IMR-90 (cell line): Measurements from ENCODE around the gene TRAF6. TPM values are rescaled to one million over a fixed set of nuclear protein-coding genes. Genes with fewer than 3 reads are reported as not detected.

Experiments used
- ATAC-seq: fragments of 200-7000 bp; cut with Tn5 transposase; 2 replicates; pipeline ENCODE4 v1.9.1; 2020; ENCODE audit warnings: low read depth, mild to moderate bottlenecking, moderate library complexity
- BruUV-seq: library from RNA; stranded (reverse); fragments of 400-500 nt; replicated peaks from 2 replicates; lab custom pipeline; 2021; lab: Mats Ljungman, UMichigan
- CTCF ChIA-PET: fragments of 300-600 bp; formaldehyde crosslinking; extraction: SDS; loops from one replicate; lab custom pipeline; 2021; ENCODE audit warnings: antibody characterized with exemption; lab: Yijun Ruan, JAX
- POLR2A ChIA-PET: fragments of 300-600 bp; sonication (Branson Sonifier 250); formaldehyde crosslinking; loops from one replicate; lab custom pipeline; 2022; ENCODE audit warnings: antibody characterized with exemption; ENCODE audit not compliant: unreplicated experiment; lab: Charles Lee
- DNase-seq: peaks from one replicate; pipeline ENCODE4 v3.0.0; 2013
- H2AFZ ChIP-seq: replicated peaks from 2 replicates; pipeline ENCODE3; 2013; ENCODE audit warnings: low read length, mild to moderate bottlenecking; ENCODE audit not compliant: poor library complexity
- H2AK5ac ChIP-seq: 2 replicates; pipeline ENCODE4 v1.6.1; 2013; ENCODE audit warnings: low read depth, low read length, inconsistent platforms
- H2AK9ac ChIP-seq: replicated peaks from 2 replicates; pipeline ENCODE3; 2013; ENCODE audit warnings: mild to moderate bottlenecking, low read depth, low read length, moderate library complexity; ENCODE audit not compliant: poor library complexity
- H2BK120ac ChIP-seq: 2 replicates; pipeline ENCODE4 v1.6.1; 2013; ENCODE audit warnings: low read depth, low read length, inconsistent platforms
- H2BK15ac ChIP-seq: 3 replicates; pipeline ENCODE4 v1.6.1; 2013; ENCODE audit warnings: low read depth, low read length, inconsistent platforms
- H2BK20ac ChIP-seq: 2 replicates; pipeline ENCODE4 v1.6.1; 2013; ENCODE audit warnings: low read depth, mild to moderate bottlenecking, inconsistent platforms, low read length, moderate library complexity
- H2BK5ac ChIP-seq: 2 replicates; pipeline ENCODE4 v1.6.1; 2013; ENCODE audit warnings: mild to moderate bottlenecking, low read depth, low read length, inconsistent platforms; ENCODE audit not compliant: poor library complexity, severe bottlenecking
- H3K14ac ChIP-seq: replicated peaks from 2 replicates; pipeline ENCODE4 v1.6.1; 2013; ENCODE audit warnings: low read depth, low read length, inconsistent platforms
- H3K18ac ChIP-seq: 2 replicates; pipeline ENCODE4 v1.6.1; 2013; ENCODE audit warnings: low read depth, low read length, control low read depth
- H3K23ac ChIP-seq: 2 replicates; pipeline ENCODE4 v1.6.1; 2013; ENCODE audit warnings: low read depth, low read length, inconsistent platforms
- H3K27ac ChIP-seq: 2 replicates; pipeline ENCODE4 v1.5.1; 2013; ENCODE audit warnings: mild to moderate bottlenecking, control low read depth, low read length; ENCODE audit not compliant: insufficient read depth
- H3K27me3 ChIP-seq: 2 replicates; pipeline ENCODE4 v1.6.1; 2013; ENCODE audit warnings: low read length; ENCODE audit not compliant: control insufficient read depth, insufficient read depth
- H3K36me3 ChIP-seq: 2 replicates; pipeline ENCODE4 v1.6.1; 2013; ENCODE audit warnings: low read length, mixed read lengths; ENCODE audit not compliant: control insufficient read depth, insufficient read depth
- H3K4ac ChIP-seq: 2 replicates; pipeline ENCODE4 v1.6.1; 2013; ENCODE audit warnings: low read depth, low read length, inconsistent platforms
- H3K4me1 ChIP-seq: 2 replicates; pipeline ENCODE4 v1.6.1; 2013; ENCODE audit warnings: low read length, mixed read lengths; ENCODE audit not compliant: control insufficient read depth, insufficient read depth
- H3K4me2 ChIP-seq: 2 replicates; pipeline ENCODE4 v1.6.1; 2013; ENCODE audit warnings: low read depth, mild to moderate bottlenecking, control low read depth, low read length, moderate library complexity
- H3K4me3 ChIP-seq: 2 replicates; pipeline ENCODE4 v1.5.1; 2013; ENCODE audit warnings: low read depth, mild to moderate bottlenecking, control low read depth, low read length, moderate library complexity; ENCODE audit not compliant: insufficient read depth
- H3K56ac ChIP-seq: 2 replicates; pipeline ENCODE4 v1.6.1; 2013; ENCODE audit warnings: low read length, inconsistent platforms; ENCODE audit not compliant: insufficient read depth; ENCODE audit errors: extremely low read depth
- H3K79me1 ChIP-seq, 2 experiments: 2 replicates each; pipeline ENCODE4 v1.6.1; 2013; ENCODE audit warnings: low read length in 2 of 2, inconsistent platforms in 1 of 2, low read depth in 1 of 2
- H3K9ac ChIP-seq: 2 replicates; pipeline ENCODE4 v1.6.1; 2013; ENCODE audit warnings: low read depth, low read length, control low read depth
- H3K9me1 ChIP-seq: 2 replicates; pipeline ENCODE4 v1.6.1; 2013; ENCODE audit warnings: low read length, inconsistent platforms; ENCODE audit not compliant: insufficient read depth
- H3K9me3 ChIP-seq: 2 replicates; pipeline ENCODE4 v1.6.1; 2013; ENCODE audit warnings: low read length; ENCODE audit not compliant: control insufficient read depth, insufficient read depth
- H4K20me1 ChIP-seq: 2 replicates; pipeline ENCODE4 v1.6.1; 2013; ENCODE audit warnings: low read length, inconsistent platforms; ENCODE audit not compliant: insufficient read depth
- H4K5ac ChIP-seq: 2 replicates; pipeline ENCODE4 v1.6.1; 2013; ENCODE audit warnings: mild to moderate bottlenecking, low read depth, low read length, control low read depth
- H4K8ac ChIP-seq, 2 experiments: 2 replicates each; pipeline ENCODE4 v1.6.1; 2013; ENCODE audit warnings: low read depth in 2 of 2, low read length in 2 of 2, control low read depth in 1 of 2, inconsistent platforms in 1 of 2
- H4K91ac ChIP-seq: 2 replicates; pipeline ENCODE4 v1.6.1; 2013; ENCODE audit warnings: low read depth, low read length, inconsistent platforms; ENCODE audit not compliant: insufficient read depth
- CEBPB ChIP-seq: IDR thresholded peaks from 2 replicates; pipeline ENCODE4 v1.6.1; 2012; ENCODE audit warnings: low read depth, low read length, improper control_type of control experiment
- CHD1 ChIP-seq: IDR thresholded peaks from 2 replicates; pipeline ENCODE4 v1.6.1; 2012; ENCODE audit warnings: low read depth, low read length, improper control_type of control experiment
- CTCF ChIP-seq: conservative IDR thresholded peaks from 2 replicates; pipeline ENCODE4 v1.5.1; 2012; ENCODE audit warnings: mild to moderate bottlenecking, low read depth, low read length, improper control_type of control experiment
- ELK1 ChIP-seq: fragments of 150-350 bp; IDR thresholded peaks from 2 replicates; pipeline ENCODE4 v1.6.1; 2016; ENCODE audit warnings: low read depth, mild to moderate bottlenecking, low read length, moderate library complexity, borderline replicate concordance
- MAFK ChIP-seq: IDR thresholded peaks from 2 replicates; pipeline ENCODE4 v1.6.1; 2012; ENCODE audit warnings: low read depth, low read length, improper control_type of control experiment
- POLR2A ChIP-seq: IDR thresholded peaks from 2 replicates; pipeline ENCODE4 v1.6.1; 2012; ENCODE audit warnings: mild to moderate bottlenecking, low read depth, low read length
- RAD21 ChIP-seq: IDR thresholded peaks from 2 replicates; pipeline ENCODE4 v1.6.1; 2012; ENCODE audit warnings: low read length, improper control_type of control experiment
- RCOR1 ChIP-seq: IDR thresholded peaks from 2 replicates; pipeline ENCODE4 v1.6.1; 2012; ENCODE audit warnings: mild to moderate bottlenecking, low read length, improper control_type of control experiment; ENCODE audit not compliant: insufficient replicate concordance
- RFX5 ChIP-seq: IDR thresholded peaks from 2 replicates; pipeline ENCODE4 v1.8.0; 2012; ENCODE audit warnings: low read depth, mild to moderate bottlenecking, low read length, moderate library complexity
- SMC3 ChIP-seq: fragments of 150-350 bp; IDR thresholded peaks from 2 replicates; pipeline ENCODE4 v1.6.1; 2016; ENCODE audit warnings: low read depth, mild to moderate bottlenecking, antibody characterized with exemption, low read length, moderate library complexity
- WGBS, 2 experiments: methylation state at CpG; one replicate each; pipeline versions ENCODE4 v1.1.5 to v1.1.7; 2013; ENCODE audit warnings: missing lambda C conversion rate in 2 of 2; ENCODE audit not compliant: insufficient read length in 1 of 2; ENCODE audit errors: extremely low coverage in 2 of 2; 5-methylcytosine and 5-hydroxymethylcytosine counted together
- dilution Hi-C: fragments of 300-500 bp; cut with HindIII; formaldehyde crosslinking; loops from one replicate; pipeline ENCODE4 v1.14.3; 2018; ENCODE audit warnings: low sequenced_read_pairs; ENCODE audit not compliant: unreplicated experiment
- in situ Hi-C: fragments of 300-500 bp; cut with MboI; formaldehyde crosslinking; loops from 3 replicates; pipeline ENCODE4 v1.14.3; 2019; ENCODE audit warnings: low sequenced_read_pairs, inconsistent platforms, mixed read lengths
- intact Hi-C: fragments of 100-400 bp; cut with micrococcal nuclease; formaldehyde crosslinking; loops from 2 replicates; pipeline ENCODE4 v1.10.0; 2022
- polyA plus RNA-seq, 3 experiments: library from polyadenylated mRNA; depleted of rRNA; stranded (reverse); fragments of >200 nt; gene quantifications; 2 replicates each; pipeline ENCODE4 v1.2.3, GENCODE V29; 2012; ENCODE audit warnings: low replicate concordance in 1 of 3
- total RNA-seq: library from RNA; depleted of rRNA; stranded (reverse); fragments of >200 nt; gene quantifications from 2 replicates; pipeline ENCODE4 v1.2.3, GENCODE V29; 2012

TRAF6 gene
- total and polyA plus RNA-seq, 2 of the 4 experiments (the other 2 are of a cell fraction): 6.0 to 17.6 TPM

- Histone ChIP-seq H3K4me3 (peak overlapping the region; percentile 95), H4K91ac (no peak overlapping the region), H3K36me3 (no peaks in the 10 kb centered on the region; the same call in 1 of the 2 replicates), H2BK120ac (0 out of 2 replicates have a peak overlapping the region, but pooled peaks have one; percentile 97), H2AK5ac (peak overlapping the region; percentile 72), H2AFZ (peak overlapping the region; percentile 100), H3K56ac (peak overlapping the region; percentile 16; the same call in 1 of the 2 replicates), H2BK15ac (no peak overlapping the region), H3K4me2 (peak overlapping the region; percentile 74), H2BK5ac (peak overlapping the region; percentile 47), H3K9me1 (no peaks in the 10 kb centered on the region), H3K27ac (peak overlapping the region; percentile 97), H3K4ac (peak overlapping the region; percentile 90), H4K5ac (no peak overlapping the region), H3K9me3 (0 out of 2 replicates have a peak, but pooled peaks cover 2% of the 10 kb centered on the region), H3K9ac (peak overlapping the region; percentile 97), H3K4me1 (no peaks in the 10 kb centered on the region), H2AK9ac (peak overlapping the region; percentile 98), H3K27me3 (no peaks in the 10 kb centered on the region), H3K18ac (no peak overlapping the region), H4K20me1 (peaks cover 15% of the 10 kb centered on the region), H2BK20ac (no peak overlapping the region), H3K23ac (peak overlapping the region; percentile 98), H4K8ac (no peak overlapping the region), H3K79me1 (peaks cover 0 to 44% of the 10 kb centered on the region in 2 experiments; a peak in 2 of 4 replicates), H3K14ac (peak overlapping the region; percentile 59; the same call in 1 of the 2 replicates)
- DNase-seq: peak; percentile 31
- no TSS peak for BruUV-seq
- TF ChIP-seq RCOR1 (no peak), CHD1 (no peak), RAD21 (no peak), POLR2A (no peak), ELK1 (no peak), CTCF (no peak), SMC3 (no peak), CEBPB (no peak), RFX5 (no peak), MAFK (no peak)
- in situ Hi-C loops: no loop called here
- intact Hi-C loops: no loop called here
- ChIA-PET POLR2A (no interaction called here), CTCF (interaction anchor here (0.7 to 2.0 kb wide), 5 partner anchors 8 to 1085 kb away, joined by 3 to 6 read pairs (median 4); no protein-coding TSS in a partner anchor)
- peak; percentile 2 for ATAC-seq
- WGBS, 2 experiments: 0% methylated on average over 2 of the region's 15 CpGs; no CpG with 5 or more reads in 1 of the 2 experiments
- dilution Hi-C loops: no loop called here
These were observed 852 bp downstream of the TRAF6 start for GRCh38 chr11:36509201-36509639.
